GM12865 (cell line): ENCODE results near the gene TCF4.
A peak's percentile ranks its signal among the peaks of the same experiment; 100 is the strongest.

Experiments used
- DNase-seq: peaks from one replicate; pipeline ENCODE4 v3.0.0; 2010; ENCODE audit warnings: low read depth
- H3K4me3 ChIP-seq: 2 replicates; pipeline ENCODE4 v1.5.1; 2011; ENCODE audit warnings: mild to moderate bottlenecking, low read depth, low read length, control low read depth
- TF ChIP-seq, protein P1 (sequence below): IDR thresholded peaks from 2 replicates; pipeline ENCODE4 v1.5.1; 2011; ENCODE audit warnings: low read length, control low read depth, low read depth, inconsistent platforms; ENCODE audit not compliant: insufficient read depth; ENCODE audit errors: missing control alignments

The TCF4 gene

GRCh38 chr18:55234366-55235093 is 353.5 kb downstream of the TCF4 start:
- no peak overlapping the region for H3K4me3 ChIP-seq
- TF ChIP-seq, protein P1, sequence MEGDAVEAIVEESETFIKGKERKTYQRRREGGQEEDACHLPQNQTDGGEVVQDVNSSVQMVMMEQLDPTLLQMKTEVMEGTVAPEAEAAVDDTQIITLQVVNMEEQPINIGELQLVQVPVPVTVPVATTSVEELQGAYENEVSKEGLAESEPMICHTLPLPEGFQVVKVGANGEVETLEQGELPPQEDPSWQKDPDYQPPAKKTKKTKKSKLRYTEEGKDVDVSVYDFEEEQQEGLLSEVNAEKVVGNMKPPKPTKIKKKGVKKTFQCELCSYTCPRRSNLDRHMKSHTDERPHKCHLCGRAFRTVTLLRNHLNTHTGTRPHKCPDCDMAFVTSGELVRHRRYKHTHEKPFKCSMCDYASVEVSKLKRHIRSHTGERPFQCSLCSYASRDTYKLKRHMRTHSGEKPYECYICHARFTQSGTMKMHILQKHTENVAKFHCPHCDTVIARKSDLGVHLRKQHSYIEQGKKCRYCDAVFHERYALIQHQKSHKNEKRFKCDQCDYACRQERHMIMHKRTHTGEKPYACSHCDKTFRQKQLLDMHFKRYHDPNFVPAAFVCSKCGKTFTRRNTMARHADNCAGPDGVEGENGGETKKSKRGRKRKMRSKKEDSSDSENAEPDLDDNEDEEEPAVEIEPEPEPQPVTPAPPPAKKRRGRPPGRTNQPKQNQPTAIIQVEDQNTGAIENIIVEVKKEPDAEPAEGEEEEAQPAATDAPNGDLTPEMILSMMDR: peak; percentile 87
- peak; percentile 92 for DNase-seq

DNA sequence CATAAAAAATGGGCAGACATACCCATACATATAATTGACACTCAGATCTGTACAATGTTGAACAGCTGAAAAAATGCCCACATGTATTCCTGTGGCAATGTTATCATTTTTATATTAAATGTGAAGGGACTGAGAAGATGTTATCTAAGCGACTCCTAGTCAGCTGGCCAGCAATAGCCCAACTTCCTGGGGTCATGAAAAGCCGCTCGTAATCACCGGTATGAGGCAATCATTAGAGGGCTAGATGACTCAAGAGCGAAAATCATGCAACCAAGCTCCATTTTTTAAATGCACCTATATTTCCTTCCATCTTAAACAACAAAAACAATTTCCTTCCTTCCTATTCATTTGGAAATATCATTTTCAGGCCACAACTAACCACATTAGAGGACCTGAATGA is 354.1 kb downstream of the TCF4 start:
- no peak for DNase-seq
- TF ChIP-seq, protein P1: no peak
- H3K4me3 ChIP-seq: no peak overlapping the region

- H3K4me3 ChIP-seq: no peak overlapping the region
- DNase-seq: no peak
- TF ChIP-seq, protein P1: no peak
Measured at GRCh38 chr18:55232506-55232905, 355.5 kb downstream of the TCF4 start.

DNA sequence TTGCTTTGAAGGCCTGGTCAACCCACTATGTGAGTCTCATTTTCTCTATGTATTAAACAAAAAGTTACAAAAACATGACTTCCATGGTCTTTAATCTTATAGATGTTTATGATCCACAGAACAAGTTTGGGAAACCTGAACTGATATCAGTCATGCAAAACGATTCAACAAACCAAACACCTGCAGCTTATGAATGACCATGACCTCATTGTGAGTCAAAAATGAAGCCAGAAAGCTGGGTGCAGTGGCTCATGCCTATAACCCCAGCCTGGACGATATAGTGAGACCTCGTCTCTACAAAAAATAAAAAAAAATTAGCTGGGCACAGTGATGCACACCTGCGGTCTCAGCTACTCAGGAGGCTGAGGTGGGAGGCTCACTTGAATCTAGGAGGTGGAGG is 358.3 kb downstream of the TCF4 start:
- TF ChIP-seq, protein P1: no peak
- no peak overlapping the region for H3K4me3 ChIP-seq
- no peak for DNase-seq

DNA sequence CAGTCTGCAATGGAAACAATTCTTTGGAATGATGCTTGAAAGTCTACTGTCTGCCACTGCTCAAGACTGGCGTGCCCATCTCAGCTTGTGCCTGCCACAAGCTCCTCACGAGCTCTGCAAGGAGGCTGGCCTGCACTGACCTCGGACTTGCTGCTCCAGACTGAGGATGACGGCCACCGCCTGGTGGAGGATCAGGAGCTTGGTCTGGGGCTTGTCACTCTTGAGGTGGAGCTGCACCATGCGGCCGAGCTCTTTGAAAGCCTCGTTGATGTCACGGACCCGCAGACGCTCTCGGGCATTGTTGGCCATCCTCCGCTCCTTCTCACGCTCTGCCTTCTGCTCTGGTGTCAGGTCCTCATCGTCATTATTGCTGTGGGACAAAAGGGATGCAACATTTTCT is 359.3 kb downstream of the TCF4 start:
- no peak for DNase-seq

GRCh38 chr18:55228191-55228590 is 359.8 kb downstream of the TCF4 start:
- TF ChIP-seq, protein P1: no peak
- no peak for DNase-seq
- H3K4me3 ChIP-seq: no peak overlapping the region

More for the DNA sequence above, 359.3 kb downstream of the TCF4 start:
- H3K4me3 ChIP-seq: no peak overlapping the region
- TF ChIP-seq, protein P1: no peak

GRCh38 chr18:55227771-55228170 is 360.2 kb downstream of the TCF4 start:
- TF ChIP-seq, protein P1: no peak
- no peak overlapping the region for H3K4me3 ChIP-seq
- DNase-seq: no peak
